ENCODE measurements around the gene TACO1. TPM values are rescaled to one million over a fixed set of nuclear protein-coding genes. Genes with fewer than 3 reads are reported as not detected.

Gene TACO1
- total and polyA plus RNA-seq, 9 of the 15 experiments (the other 6 are each of a cell fraction or from before 2014, with no cell fraction given) = 10.3 to 41.6 (median 30.9) TPM

DNA sequence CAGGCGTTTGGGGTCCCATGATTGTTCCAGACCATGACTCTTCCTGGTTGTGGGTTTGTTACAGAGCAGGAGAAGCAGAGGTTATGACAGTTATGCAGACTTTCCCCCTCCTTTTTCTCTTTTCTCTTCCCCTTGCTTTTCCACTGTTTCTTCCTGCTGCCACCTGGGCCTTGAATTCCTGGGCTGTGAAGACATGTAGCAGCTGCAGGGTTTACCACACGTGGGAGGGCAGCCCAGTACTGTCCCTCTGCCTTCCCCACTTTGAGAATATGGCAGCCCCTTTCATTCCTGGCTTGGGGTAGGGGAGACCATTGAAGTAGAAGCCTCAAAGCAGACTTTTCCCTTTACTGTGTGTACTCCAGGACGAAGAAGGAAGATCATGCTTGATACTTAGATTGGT, 7.9 kb upstream of the TACO1 start:
- Histone ChIP-seq H2AFZ (ENCODE audit: low read depth, low read length) (no peak overlapping the region), H3K36me3 (ENCODE audit: control insufficient read depth, insufficient read depth, low read length) (peaks cover 54% of the 10 kb centered on the region), H3K9ac (ENCODE audit: insufficient read depth in 1 of 2, low read depth in 2 of 2, low read length in 2 of 2) (no peak overlapping the region), H3K9me1 (ENCODE audit: control insufficient read depth, insufficient read depth, low read length) (no peaks in the 10 kb centered on the region), H3K27me3 (ENCODE audit: control insufficient read depth in 2 of 2, insufficient read depth in 2 of 2, low read length in 2 of 2) (no peaks in the 10 kb centered on the region), H3K4me1 (replicated peaks in 1 of 2; ENCODE audit: control insufficient read depth in 2 of 2, insufficient read depth in 2 of 2, low read length in 2 of 2) (peaks cover 0 to 5% of the 10 kb centered on the region in 2 experiments; a peak in 2 of 5 replicates), H3K79me2 (ENCODE audit: control insufficient read depth, insufficient read depth, low read length) (no peaks in the 10 kb centered on the region), H3K4me3 (no peak overlapping the region), H4K20me1 (replicated peaks; ENCODE audit: control insufficient read depth, insufficient read depth, low read length) (peaks cover 8% of the 10 kb centered on the region; the same call in 1 of the 2 replicates), H3K27ac (ENCODE audit: extremely low read depth, low read depth, low read length) (no peak overlapping the region), H3K4me2 (ENCODE audit: insufficient read depth, low read length) (no peak overlapping the region), H3K9me3 (replicated peaks; ENCODE audit: control insufficient read depth, insufficient read depth, low read depth, low read length) (no peaks in the 10 kb centered on the region)
- intact Hi-C loops (cut with micrococcal nuclease) (no loop called here), in situ Hi-C loops (cut with MboI) (no loop called here)
- 59% methylated on average over 3 of the region's 3 CpGs for WGBS (ENCODE audit: insufficient coverage, low coverage, missing lambda C conversion rate)
- BruUV-seq (replicated peaks) = no TSS peak
- FAIRE-seq = no peak
- no peak for DNase-seq (ENCODE audit: extremely low read depth in 1 of 4, low spot score in 3 of 4)
- no peak for ATAC-seq
- TF ChIP-seq, protein P1, sequence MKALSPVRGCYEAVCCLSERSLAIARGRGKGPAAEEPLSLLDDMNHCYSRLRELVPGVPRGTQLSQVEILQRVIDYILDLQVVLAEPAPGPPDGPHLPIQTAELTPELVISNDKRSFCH (CRISPR knock-in tag; IDR thresholded peaks at IDR 0.05) = no peak
- TF ChIP-seq, protein P1 (tag; IDR thresholded peaks at IDR 0.05) = no peak
- TF ChIP-seq KLF13 (tag; IDR thresholded peaks at IDR 0.05; ENCODE audit: borderline replicate concordance, low read depth) (no peak), COPS2 (conservative IDR thresholded peaks at IDR 0.05) (no peak), FOXA1 (IDR thresholded peaks at IDR 0.05; ENCODE audit: borderline replicate concordance) (no peak), ARID2 (IDR thresholded peaks at IDR 0.05) (no peak)
- TF ChIP-seq, protein P2, sequence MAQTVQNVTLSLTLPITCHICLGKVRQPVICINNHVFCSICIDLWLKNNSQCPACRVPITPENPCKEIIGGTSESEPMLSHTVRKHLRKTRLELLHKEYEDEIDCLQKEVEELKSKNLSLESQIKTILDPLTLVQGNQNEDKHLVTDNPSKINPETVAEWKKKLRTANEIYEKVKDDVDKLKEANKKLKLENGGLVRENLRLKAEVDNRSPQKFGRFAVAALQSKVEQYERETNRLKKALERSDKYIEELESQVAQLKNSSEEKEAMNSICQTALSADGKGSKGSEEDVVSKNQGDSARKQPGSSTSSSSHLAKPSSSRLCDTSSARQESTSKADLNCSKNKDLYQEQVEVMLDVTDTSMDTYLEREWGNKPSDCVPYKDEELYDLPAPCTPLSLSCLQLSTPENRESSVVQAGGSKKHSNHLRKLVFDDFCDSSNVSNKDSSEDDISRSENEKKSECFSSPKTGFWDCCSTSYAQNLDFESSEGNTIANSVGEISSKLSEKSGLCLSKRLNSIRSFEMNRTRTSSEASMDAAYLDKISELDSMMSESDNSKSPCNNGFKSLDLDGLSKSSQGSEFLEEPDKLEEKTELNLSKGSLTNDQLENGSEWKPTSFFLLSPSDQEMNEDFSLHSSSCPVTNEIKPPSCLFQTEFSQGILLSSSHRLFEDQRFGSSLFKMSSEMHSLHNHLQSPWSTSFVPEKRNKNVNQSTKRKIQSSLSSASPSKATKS (CRISPR knock-in tag; IDR thresholded peaks at IDR 0.05) = no peak
- TF ChIP-seq, protein P3, sequence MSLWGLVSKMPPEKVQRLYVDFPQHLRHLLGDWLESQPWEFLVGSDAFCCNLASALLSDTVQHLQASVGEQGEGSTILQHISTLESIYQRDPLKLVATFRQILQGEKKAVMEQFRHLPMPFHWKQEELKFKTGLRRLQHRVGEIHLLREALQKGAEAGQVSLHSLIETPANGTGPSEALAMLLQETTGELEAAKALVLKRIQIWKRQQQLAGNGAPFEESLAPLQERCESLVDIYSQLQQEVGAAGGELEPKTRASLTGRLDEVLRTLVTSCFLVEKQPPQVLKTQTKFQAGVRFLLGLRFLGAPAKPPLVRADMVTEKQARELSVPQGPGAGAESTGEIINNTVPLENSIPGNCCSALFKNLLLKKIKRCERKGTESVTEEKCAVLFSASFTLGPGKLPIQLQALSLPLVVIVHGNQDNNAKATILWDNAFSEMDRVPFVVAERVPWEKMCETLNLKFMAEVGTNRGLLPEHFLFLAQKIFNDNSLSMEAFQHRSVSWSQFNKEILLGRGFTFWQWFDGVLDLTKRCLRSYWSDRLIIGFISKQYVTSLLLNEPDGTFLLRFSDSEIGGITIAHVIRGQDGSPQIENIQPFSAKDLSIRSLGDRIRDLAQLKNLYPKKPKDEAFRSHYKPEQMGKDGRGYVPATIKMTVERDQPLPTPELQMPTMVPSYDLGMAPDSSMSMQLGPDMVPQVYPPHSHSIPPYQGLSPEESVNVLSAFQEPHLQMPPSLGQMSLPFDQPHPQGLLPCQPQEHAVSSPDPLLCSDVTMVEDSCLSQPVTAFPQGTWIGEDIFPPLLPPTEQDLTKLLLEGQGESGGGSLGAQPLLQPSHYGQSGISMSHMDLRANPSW (CRISPR knock-in tag; IDR thresholded peaks at IDR 0.05) = no peak
- TF ChIP-seq, protein P4, sequence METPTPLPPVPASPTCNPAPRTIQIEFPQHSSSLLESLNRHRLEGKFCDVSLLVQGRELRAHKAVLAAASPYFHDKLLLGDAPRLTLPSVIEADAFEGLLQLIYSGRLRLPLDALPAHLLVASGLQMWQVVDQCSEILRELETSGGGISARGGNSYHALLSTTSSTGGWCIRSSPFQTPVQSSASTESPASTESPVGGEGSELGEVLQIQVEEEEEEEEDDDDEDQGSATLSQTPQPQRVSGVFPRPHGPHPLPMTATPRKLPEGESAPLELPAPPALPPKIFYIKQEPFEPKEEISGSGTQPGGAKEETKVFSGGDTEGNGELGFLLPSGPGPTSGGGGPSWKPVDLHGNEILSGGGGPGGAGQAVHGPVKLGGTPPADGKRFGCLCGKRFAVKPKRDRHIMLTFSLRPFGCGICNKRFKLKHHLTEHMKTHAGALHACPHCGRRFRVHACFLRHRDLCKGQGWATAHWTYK (CRISPR knock-in tag; IDR thresholded peaks at IDR 0.05) = no peak
- POLR2A ChIA-PET = interaction anchor here (0.8 to 2.7 kb wide), 4 partner anchors 15 to 148 kb away, joined by 3 to 11 read pairs (median 4); no protein-coding TSS in a partner anchor
- CTCF ChIA-PET (ENCODE audit: low intra/inter-chr PET ratio) = interaction anchor here (0.6 kb wide), 1 partner anchor 163 kb away, joined by 3 read pairs; no protein-coding TSS in a partner anchor

Measured in K562 (cell line).